Measurements from ENCODE around the gene MAPK10. TPM values are rescaled to one million over a fixed set of nuclear protein-coding genes. Genes with fewer than 3 reads are reported as not detected.

MAPK10 gene
- total RNA-seq, 1 experiment from 2014 or later: 0.79 TPM

DNA sequence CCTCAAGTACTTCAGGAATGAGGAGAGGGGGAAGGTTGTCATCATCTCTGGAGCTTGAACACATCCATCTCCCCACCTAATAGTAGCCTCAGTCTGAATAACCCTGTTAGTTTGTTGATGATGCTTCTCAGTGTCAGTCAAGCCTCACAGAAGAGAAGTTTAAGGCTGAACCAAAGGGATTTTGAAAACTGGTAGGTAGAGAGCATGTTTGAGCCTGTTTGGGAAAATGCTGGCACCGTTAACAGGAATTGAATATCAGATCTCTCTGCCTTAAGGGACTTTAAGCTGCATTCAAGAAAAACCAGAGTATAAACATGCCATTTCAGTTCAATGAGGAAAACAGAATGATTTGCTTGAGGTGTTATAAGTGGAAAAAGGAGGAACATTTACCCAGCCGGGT is 73.1 kb downstream of the MAPK10 start:
- Histone ChIP-seq H3K4me3 (ENCODE audit: low read depth, low read length) (no peak overlapping the region), H3K4me1 (no peaks in the 10 kb centered on the region), H3K27me3 (replicated peaks; ENCODE audit: control insufficient read depth, insufficient read depth, low read length) (no peaks in the 10 kb centered on the region), H3K36me3 (ENCODE audit: control insufficient read depth, insufficient read depth, low read length) (no peaks in the 10 kb centered on the region), H3K9me3 (no peaks in the 10 kb centered on the region)
- no peak overlapping the region for H3K4me3 Mint-ChIP-seq (ENCODE audit: unreplicated experiment)
- POLR2A ChIA-PET: no interaction called here
- H3K27ac Mint-ChIP-seq (ENCODE audit: unreplicated experiment): no peak overlapping the region
- no TSS peak for BruUV-seq (replicated peaks)
- H3K4me1 Mint-ChIP-seq (ENCODE audit: low read depth, unreplicated experiment): no peaks in the 10 kb centered on the region
- CTCF ChIA-PET: no interaction called here
- intact Hi-C loops (cut with micrococcal nuclease; ENCODE audit: unreplicated experiment): no loop called here
- no peaks in the 10 kb centered on the region for H3K36me3 Mint-ChIP-seq (ENCODE audit: insufficient read depth, unreplicated experiment)
- H3K9me3 Mint-ChIP-seq (ENCODE audit: unreplicated experiment): peaks cover 11% of the 10 kb centered on the region
- TF ChIP-seq, protein P1, sequence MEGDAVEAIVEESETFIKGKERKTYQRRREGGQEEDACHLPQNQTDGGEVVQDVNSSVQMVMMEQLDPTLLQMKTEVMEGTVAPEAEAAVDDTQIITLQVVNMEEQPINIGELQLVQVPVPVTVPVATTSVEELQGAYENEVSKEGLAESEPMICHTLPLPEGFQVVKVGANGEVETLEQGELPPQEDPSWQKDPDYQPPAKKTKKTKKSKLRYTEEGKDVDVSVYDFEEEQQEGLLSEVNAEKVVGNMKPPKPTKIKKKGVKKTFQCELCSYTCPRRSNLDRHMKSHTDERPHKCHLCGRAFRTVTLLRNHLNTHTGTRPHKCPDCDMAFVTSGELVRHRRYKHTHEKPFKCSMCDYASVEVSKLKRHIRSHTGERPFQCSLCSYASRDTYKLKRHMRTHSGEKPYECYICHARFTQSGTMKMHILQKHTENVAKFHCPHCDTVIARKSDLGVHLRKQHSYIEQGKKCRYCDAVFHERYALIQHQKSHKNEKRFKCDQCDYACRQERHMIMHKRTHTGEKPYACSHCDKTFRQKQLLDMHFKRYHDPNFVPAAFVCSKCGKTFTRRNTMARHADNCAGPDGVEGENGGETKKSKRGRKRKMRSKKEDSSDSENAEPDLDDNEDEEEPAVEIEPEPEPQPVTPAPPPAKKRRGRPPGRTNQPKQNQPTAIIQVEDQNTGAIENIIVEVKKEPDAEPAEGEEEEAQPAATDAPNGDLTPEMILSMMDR (IDR thresholded peaks at IDR 0.05; ENCODE audit: insufficient read depth in 1 of 2, low read depth in 1 of 2, low read length in 1 of 2, severe bottlenecking in 1 of 2, unreplicated experiment in 1 of 2): no peak
- peaks cover 3% of the 10 kb centered on the region for H3K27me3 Mint-ChIP-seq (ENCODE audit: insufficient read depth, unreplicated experiment)
- no peak for DNase-seq

DNA sequence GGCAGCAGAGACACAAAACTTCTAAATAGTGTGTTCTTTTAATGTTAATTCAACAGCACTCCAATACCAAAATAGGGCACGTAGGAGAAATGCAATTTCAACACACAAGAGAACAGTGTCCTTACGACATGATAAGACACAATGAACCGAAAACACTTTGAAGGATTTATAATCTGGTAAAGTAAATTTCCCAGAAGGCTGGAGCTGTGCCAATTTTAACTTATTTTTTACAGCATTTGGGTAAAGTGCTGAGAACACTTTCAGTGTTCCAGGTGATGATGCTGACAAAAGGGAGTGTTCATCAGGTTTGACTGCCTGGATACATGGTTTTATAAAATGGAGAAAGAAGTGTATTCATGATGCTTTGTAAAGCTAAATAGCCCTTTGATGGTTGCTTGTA is 76.5 kb downstream of the MAPK10 start:
- Histone ChIP-seq H3K9me3 (no peaks in the 10 kb centered on the region), H3K4me3 (ENCODE audit: low read depth, low read length) (no peak overlapping the region), H3K27me3 (replicated peaks; ENCODE audit: control insufficient read depth, insufficient read depth, low read length) (no peaks in the 10 kb centered on the region), H3K36me3 (ENCODE audit: control insufficient read depth, insufficient read depth, low read length) (no peaks in the 10 kb centered on the region), H3K4me1 (no peaks in the 10 kb centered on the region)
- Mint-ChIP-seq H3K9me3 (ENCODE audit: unreplicated experiment) (no peaks in the 10 kb centered on the region), H3K4me1 (ENCODE audit: low read depth, unreplicated experiment) (no peaks in the 10 kb centered on the region), H3K4me3 (ENCODE audit: unreplicated experiment) (no peak overlapping the region), H3K27ac (ENCODE audit: unreplicated experiment) (no peak overlapping the region), H3K27me3 (ENCODE audit: insufficient read depth, unreplicated experiment) (no peaks in the 10 kb centered on the region), H3K36me3 (ENCODE audit: insufficient read depth, unreplicated experiment) (no peaks in the 10 kb centered on the region)
- ChIA-PET POLR2A (no interaction called here), CTCF (no interaction called here)
- no peak for DNase-seq
- no TSS peak for BruUV-seq (replicated peaks)
- intact Hi-C loops (cut with micrococcal nuclease; ENCODE audit: unreplicated experiment): no loop called here
- TF ChIP-seq, protein P1 (IDR thresholded peaks at IDR 0.05; ENCODE audit: insufficient read depth in 1 of 2, low read depth in 1 of 2, low read length in 1 of 2, severe bottlenecking in 1 of 2, unreplicated experiment in 1 of 2): no peak

DNA sequence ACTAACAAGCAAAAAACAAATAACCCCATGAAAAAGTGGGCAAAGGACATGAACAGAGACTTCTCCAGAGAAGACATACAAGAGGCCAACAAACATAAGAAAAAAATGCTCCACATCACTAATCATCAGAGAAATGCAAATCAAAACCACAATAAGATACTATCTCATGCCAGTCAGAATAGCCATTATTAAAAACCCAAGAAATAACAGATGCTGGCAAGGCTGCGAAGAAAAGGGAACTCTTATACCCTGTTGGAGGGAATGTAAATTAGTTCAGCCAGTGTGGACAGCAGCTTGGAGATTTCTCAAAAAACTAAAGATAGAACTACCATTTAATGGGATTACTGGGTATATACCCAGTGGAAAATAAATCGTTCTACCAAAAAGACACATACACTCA is 79.6 kb downstream of the MAPK10 start:
- CTCF ChIA-PET: no interaction called here
- Mint-ChIP-seq H3K9me3 (ENCODE audit: unreplicated experiment) (no peaks in the 10 kb centered on the region), H3K27ac (ENCODE audit: unreplicated experiment) (no peak overlapping the region), H3K27me3 (ENCODE audit: insufficient read depth, unreplicated experiment) (peaks cover 3% of the 10 kb centered on the region), H3K36me3 (ENCODE audit: insufficient read depth, unreplicated experiment) (no peaks in the 10 kb centered on the region), H3K4me1 (ENCODE audit: low read depth, unreplicated experiment) (no peaks in the 10 kb centered on the region), H3K4me3 (ENCODE audit: unreplicated experiment) (no peak overlapping the region)
- intact Hi-C loops (cut with micrococcal nuclease; ENCODE audit: unreplicated experiment): no loop called here
- POLR2A ChIA-PET: no interaction called here
- Histone ChIP-seq H3K27me3 (replicated peaks; ENCODE audit: control insufficient read depth, insufficient read depth, low read length) (no peaks in the 10 kb centered on the region), H3K4me3 (ENCODE audit: low read depth, low read length) (no peak overlapping the region), H3K9me3 (no peaks in the 10 kb centered on the region), H3K4me1 (no peaks in the 10 kb centered on the region), H3K36me3 (ENCODE audit: control insufficient read depth, insufficient read depth, low read length) (no peaks in the 10 kb centered on the region)
- TF ChIP-seq, protein P1 (IDR thresholded peaks at IDR 0.05; ENCODE audit: insufficient read depth in 1 of 2, low read depth in 1 of 2, low read length in 1 of 2, severe bottlenecking in 1 of 2, unreplicated experiment in 1 of 2): no peak
- DNase-seq: no peak
- BruUV-seq (replicated peaks): no TSS peak
